Activated naive CD8-positive, alpha-beta T cell treated with anti-CD3 and anti-CD28 coated beads, Interleukin-2, amount 50 U/mL, for 24 hours (primary cell): ENCODE results near the gene RAC2.

Experiments
- ATAC-seq: fragments of 150-1000 bp; cut with Tn5 transposase; one replicate; pipeline ENCODE4 v1.10.0; 2021
- DNase-seq: peaks from one replicate; pipeline ENCODE4 v3.0.0; 2021
- H3K27ac Mint-ChIP-seq: one replicate; pipeline ENCODE4 v1.8.0; 2021; ENCODE audit warnings: mild to moderate bottlenecking, mixed read lengths
- H3K27me3 Mint-ChIP-seq: one replicate; pipeline ENCODE4 v1.8.0; 2021; ENCODE audit warnings: mixed read lengths
- H3K36me3 Mint-ChIP-seq: one replicate; pipeline ENCODE4 v1.8.0; 2021; ENCODE audit warnings: low read depth, mixed read lengths
- H3K4me1 Mint-ChIP-seq: one replicate; pipeline ENCODE4 v1.8.0; 2021; ENCODE audit warnings: mixed read lengths
- H3K4me3 Mint-ChIP-seq: one replicate; pipeline ENCODE4 v1.8.0; 2021; ENCODE audit warnings: mild to moderate bottlenecking, moderate library complexity, mixed read lengths
- H3K9me3 Mint-ChIP-seq: one replicate; pipeline ENCODE4 v1.8.0; 2021; ENCODE audit warnings: mixed read lengths

The RAC2 gene

GRCh38 chr22:37218771-37219411 lies 25.2 kb downstream of the RAC2 start:
- Mint-ChIP-seq H3K27ac (peak overlapping the region; percentile 86), H3K27me3 (no peaks in the 10 kb centered on the region), H3K4me1 (peaks cover 71% of the 10 kb centered on the region), H3K9me3 (peaks cover 4% of the 10 kb centered on the region), H3K4me3 (peak overlapping the region; percentile 72), H3K36me3 (peaks cover 27% of the 10 kb centered on the region)
- DNase-seq (no peak), ATAC-seq (peak; percentile 81)

- Mint-ChIP-seq H3K4me3 (peak overlapping the region; percentile 72), H3K4me1 (peaks cover 66% of the 10 kb centered on the region), H3K9me3 (peaks cover 4% of the 10 kb centered on the region), H3K36me3 (peaks cover 22% of the 10 kb centered on the region), H3K27me3 (no peaks in the 10 kb centered on the region), H3K27ac (peak overlapping the region; percentile 86)
- ATAC-seq (peak; percentile 1), DNase-seq (no peak)
Observed at GRCh38 chr22:37218399-37218770, 25.7 kb downstream of the RAC2 start.

- Mint-ChIP-seq H3K27me3 (no peaks in the 10 kb centered on the region), H3K9me3 (no peaks in the 10 kb centered on the region), H3K27ac (no peak overlapping the region), H3K4me3 (no peak overlapping the region), H3K36me3 (peaks cover 3% of the 10 kb centered on the region), H3K4me1 (peaks cover 46% of the 10 kb centered on the region)
- ATAC-seq (no peak), DNase-seq (no peak)
Observed at GRCh38 chr22:37215890-37216289, 28.2 kb downstream of the RAC2 start.

- H3K9me3 Mint-ChIP-seq, result no peaks in the 10 kb centered on the region
- H3K36me3 Mint-ChIP-seq, result no peaks in the 10 kb centered on the region
- no peak overlapping the region for H3K4me3 Mint-ChIP-seq
- DNase-seq (no peak), ATAC-seq (no peak)
- no peaks in the 10 kb centered on the region for H3K27me3 Mint-ChIP-seq
- no peak overlapping the region for H3K27ac Mint-ChIP-seq
- peaks cover 34% of the 10 kb centered on the region for H3K4me1 Mint-ChIP-seq
Observed at GRCh38 chr22:37214731-37215030, 29.4 kb downstream of the RAC2 start.

DNA sequence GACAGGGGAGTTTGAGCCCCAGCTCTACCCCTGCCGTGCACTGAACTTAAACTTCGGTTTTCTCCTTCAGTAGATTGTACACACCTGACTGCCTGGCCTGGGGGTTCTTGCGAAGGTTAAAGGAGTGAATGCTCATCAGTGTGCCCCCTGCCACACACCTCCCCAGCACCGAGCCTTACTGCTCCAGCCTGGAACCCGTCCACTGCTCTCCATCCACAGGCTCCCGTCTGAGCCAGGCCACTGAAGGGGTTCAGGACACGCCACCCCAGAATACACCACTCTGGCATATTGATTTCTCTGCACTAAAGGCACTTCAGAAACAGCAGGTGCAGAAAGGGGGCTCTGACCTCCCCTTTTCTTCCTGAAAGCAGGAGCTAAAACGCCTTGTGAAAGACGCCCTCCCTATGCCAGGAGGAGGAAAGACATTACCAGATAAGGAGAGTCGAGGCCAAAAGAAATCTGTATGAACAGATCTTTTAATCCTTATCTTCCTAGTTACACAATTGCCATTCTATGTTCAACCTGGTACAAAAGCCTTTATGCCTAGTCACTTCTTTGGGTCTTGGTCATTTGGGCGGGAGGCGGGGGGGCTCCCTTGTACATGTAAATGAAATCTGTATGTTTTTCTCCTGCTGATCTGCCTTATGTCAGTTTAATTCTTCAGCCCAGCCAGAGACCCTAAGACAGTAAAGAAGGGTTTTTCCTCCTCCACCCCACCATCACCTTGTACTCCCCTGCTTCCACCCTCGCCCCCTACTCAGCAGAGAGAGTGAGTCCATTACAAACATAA lies 29.9 kb downstream of the RAC2 start:
- no peak overlapping the region for H3K27ac Mint-ChIP-seq
- no peak overlapping the region for H3K4me3 Mint-ChIP-seq
- peaks cover 28% of the 10 kb centered on the region for H3K4me1 Mint-ChIP-seq

DNA sequence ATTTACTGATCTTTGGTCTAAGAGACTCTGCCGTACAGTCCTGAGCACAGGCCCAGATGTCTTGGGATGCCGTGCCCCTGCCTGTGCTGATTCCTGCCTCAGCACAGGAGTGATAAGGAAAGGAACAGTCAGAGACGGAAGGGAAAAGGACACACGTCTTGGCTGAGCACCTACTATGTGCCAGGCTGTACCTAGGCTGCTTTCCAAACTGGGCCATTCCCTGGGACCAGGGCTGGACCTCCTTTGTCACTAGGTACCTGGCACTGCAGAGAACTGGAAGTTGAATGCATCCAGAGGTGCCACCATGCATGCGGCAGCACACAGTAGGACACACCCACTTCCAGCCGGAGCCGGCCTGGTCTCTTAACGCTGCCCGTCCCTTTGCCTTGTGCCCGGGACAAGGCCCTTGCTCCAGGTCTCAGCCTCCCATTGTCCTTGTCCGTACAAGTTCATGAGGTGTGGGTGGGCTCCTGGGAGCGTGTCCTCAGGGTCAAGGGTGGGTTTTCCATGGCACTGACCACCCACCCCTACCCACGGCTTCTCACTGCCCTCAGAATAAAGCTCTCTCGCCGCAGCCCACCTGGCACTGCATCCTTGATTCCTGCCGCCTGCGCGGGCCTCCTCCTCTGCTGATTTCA lies 30.7 kb downstream of the RAC2 start:
- Mint-ChIP-seq H3K27ac (no peak overlapping the region), H3K9me3 (no peaks in the 10 kb centered on the region), H3K36me3 (no peaks in the 10 kb centered on the region), H3K4me1 (peaks cover 26% of the 10 kb centered on the region), H3K4me3 (no peak overlapping the region), H3K27me3 (no peaks in the 10 kb centered on the region)
- ATAC-seq (no peak), DNase-seq (no peak)

More for the DNA sequence above, 29.9 kb downstream of the RAC2 start:
- Mint-ChIP-seq H3K9me3 (no peaks in the 10 kb centered on the region), H3K36me3 (no peaks in the 10 kb centered on the region), H3K27me3 (no peaks in the 10 kb centered on the region)
- ATAC-seq (no peak), DNase-seq (no peak)

DNA sequence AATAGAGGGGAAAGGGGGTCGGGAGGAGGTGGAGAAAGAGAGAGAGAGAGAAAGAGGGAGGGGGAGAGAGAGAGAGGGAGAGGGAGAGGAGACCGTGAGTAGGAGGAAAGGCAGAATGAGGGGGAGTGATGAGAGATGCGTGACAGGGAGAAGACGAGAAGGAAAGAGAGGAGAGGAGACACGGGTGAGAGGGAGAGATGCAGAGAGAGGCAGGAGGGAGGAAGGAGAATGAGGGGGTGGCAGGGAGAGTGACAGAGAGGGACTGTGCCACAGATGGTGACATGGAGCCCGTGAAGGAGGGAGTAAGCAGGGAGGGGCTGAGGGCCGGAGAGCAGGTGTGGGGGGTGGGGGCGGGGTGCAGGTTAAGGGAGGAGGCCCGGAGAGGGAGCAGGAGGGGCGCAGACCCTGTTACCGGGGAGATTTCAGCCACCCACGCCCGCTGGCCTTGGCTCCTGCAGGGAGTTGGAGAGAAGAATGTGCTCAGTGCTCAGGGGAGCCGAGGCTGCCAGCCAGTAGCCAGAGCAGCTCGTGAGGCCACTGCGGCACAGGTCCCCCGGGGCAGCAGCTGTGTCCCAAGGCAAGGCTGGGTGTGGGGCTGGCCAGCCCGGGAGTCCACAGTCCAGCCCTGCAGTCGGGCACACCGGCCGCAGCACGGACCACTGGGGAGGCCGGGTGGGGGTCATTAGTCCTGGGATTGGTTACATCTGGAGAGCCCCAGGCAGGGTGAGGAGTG lies 31.7 kb downstream of the RAC2 start, which contains the start of gene SSTR3:
Gene SSTR3 (minus strand): TSS at position 304 of the 733 bp plus-strand sequence. CDS start 4,674 bp downstream, outside the sequence.
- Mint-ChIP-seq H3K4me1 (peaks cover 29% of the 10 kb centered on the region), H3K9me3 (no peaks in the 10 kb centered on the region)

GRCh38 chr22:37211866-37212173 lies 32.2 kb downstream of the RAC2 start:
- H3K36me3 Mint-ChIP-seq, result no peaks in the 10 kb centered on the region
- H3K4me3 Mint-ChIP-seq, result no peak overlapping the region
- DNase-seq (no peak), ATAC-seq (no peak)
- peaks cover 26% of the 10 kb centered on the region for H3K4me1 Mint-ChIP-seq
- no peaks in the 10 kb centered on the region for H3K9me3 Mint-ChIP-seq
- H3K27me3 Mint-ChIP-seq, result no peaks in the 10 kb centered on the region
- H3K27ac Mint-ChIP-seq, result no peak overlapping the region

More for the DNA sequence above, 31.7 kb downstream of the RAC2 start, which contains the start of gene SSTR3:
- H3K27ac Mint-ChIP-seq, result no peak within 1 kb of the TSS
- no peak for DNase-seq
- no peak within 1 kb of the TSS for H3K4me3 Mint-ChIP-seq
- ATAC-seq, result peak; percentile 26
- H3K27me3 Mint-ChIP-seq, result no peaks in the 10 kb centered on the region
- H3K36me3 Mint-ChIP-seq, result no peaks in the 10 kb centered on the region

DNA sequence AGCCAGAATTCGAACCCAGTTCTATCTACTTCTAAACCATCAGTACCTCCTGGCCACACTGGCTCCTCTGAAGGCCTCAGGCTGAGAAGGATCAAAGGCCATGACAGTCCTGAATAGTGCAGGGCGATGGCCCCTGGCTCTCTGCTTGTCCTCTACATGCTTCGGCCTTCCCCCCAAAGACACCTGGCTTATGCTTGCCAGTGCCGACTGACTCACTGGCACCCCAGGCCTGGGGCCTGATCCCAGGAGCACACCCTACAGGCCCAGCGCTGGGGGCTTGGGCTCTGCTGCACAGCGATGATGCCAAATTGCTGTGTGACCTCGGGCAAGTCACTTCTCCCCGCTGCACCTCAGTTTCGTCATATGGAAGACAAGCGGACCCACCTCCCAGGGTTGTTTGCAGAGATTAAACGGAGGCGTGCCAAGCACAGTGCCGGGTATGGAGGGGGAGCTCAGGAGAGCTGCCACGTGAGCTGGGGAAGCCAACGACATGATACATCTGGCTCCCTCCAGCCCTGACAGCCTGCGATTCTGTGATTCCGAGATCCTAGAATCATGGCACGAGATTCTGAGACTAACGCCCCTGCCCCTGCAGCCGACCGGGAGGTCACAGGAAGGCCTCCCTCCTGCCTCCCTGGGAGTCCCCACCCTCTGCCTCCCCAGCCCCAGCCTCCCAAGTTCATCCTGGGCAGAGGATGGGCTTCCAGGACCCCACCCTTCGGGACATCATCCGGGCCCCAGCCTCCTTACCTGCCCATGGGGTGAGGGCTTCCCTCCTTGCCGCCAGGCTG lies 32.8 kb downstream of the RAC2 start:
- DNase-seq (no peak), ATAC-seq (peak; percentile 6)
- H3K36me3 Mint-ChIP-seq, result no peaks in the 10 kb centered on the region
- no peak overlapping the region for H3K4me3 Mint-ChIP-seq
- no peaks in the 10 kb centered on the region for H3K27me3 Mint-ChIP-seq
- no peaks in the 10 kb centered on the region for H3K9me3 Mint-ChIP-seq
- H3K27ac Mint-ChIP-seq, result no peak overlapping the region
- peaks cover 24% of the 10 kb centered on the region for H3K4me1 Mint-ChIP-seq

DNA sequence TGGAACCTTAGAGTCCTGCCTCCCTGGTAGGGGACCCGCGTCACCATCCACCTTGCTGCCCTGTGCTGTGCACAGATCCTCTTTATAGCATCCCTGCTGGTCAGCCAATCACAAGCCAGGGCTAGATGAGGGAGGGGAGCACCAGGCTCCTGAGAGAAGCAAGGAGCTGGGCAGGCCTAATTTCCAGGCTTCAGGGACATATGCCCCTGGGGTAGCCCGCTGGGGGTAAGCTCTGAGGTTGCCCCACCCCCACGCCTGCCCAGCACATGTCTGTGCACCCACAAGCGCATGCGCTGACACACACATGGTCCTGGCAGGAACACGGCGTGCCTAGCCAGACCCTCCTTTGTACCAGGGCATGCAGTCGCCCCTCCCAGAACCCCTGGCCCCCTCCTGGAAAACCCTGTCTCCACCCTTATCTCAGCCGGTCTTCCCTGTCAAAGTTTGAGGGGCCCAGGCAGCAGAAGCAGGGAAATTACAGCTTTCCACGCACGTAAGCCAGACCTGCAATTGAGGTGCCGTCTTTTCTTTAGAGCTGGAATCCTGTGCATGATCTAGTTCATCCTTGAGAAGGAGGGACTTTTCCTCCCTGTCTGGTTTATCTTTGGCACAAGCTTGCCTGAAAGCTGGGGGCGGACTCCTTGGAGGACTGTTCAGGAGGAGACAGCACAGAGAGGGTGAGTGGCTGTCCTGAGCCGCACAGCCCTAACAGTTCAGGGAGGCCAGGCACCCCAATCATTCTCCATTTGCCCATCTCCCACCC lies 33.8 kb downstream of the RAC2 start:
- no peak overlapping the region for H3K27ac Mint-ChIP-seq
- DNase-seq (no peak), ATAC-seq (no peak)
- no peaks in the 10 kb centered on the region for H3K9me3 Mint-ChIP-seq
- no peak overlapping the region for H3K4me3 Mint-ChIP-seq
- H3K4me1 Mint-ChIP-seq, result peaks cover 26% of the 10 kb centered on the region
- H3K36me3 Mint-ChIP-seq, result no peaks in the 10 kb centered on the region
- no peaks in the 10 kb centered on the region for H3K27me3 Mint-ChIP-seq

GRCh38 chr22:37209140-37209845 lies 34.8 kb downstream of the RAC2 start:
- H3K27ac Mint-ChIP-seq, result no peak overlapping the region
- ATAC-seq, result no peak
- H3K9me3 Mint-ChIP-seq, result no peaks in the 10 kb centered on the region
- peaks cover 26% of the 10 kb centered on the region for H3K4me1 Mint-ChIP-seq
- no peaks in the 10 kb centered on the region for H3K36me3 Mint-ChIP-seq
- DNase-seq, result no peak
- H3K27me3 Mint-ChIP-seq, result no peaks in the 10 kb centered on the region
- no peak overlapping the region for H3K4me3 Mint-ChIP-seq

GRCh38 chr22:37208401-37209139 lies 35.5 kb downstream of the RAC2 start:
- H3K9me3 Mint-ChIP-seq, result no peaks in the 10 kb centered on the region
- peaks cover 26% of the 10 kb centered on the region for H3K4me1 Mint-ChIP-seq
- no peak overlapping the region for H3K4me3 Mint-ChIP-seq
- no peaks in the 10 kb centered on the region for H3K27me3 Mint-ChIP-seq
- H3K36me3 Mint-ChIP-seq, result no peaks in the 10 kb centered on the region
- ATAC-seq, result no peak
- H3K27ac Mint-ChIP-seq, result no peak overlapping the region
- no peak for DNase-seq
